GM19240 (cell line): ENCODE data around the gene PPM1N.
"Not testable (repeated sequence)": the region's sequence is repeated elsewhere in the genome, so short reads cannot be mapped to it uniquely, and the experiment has no call there.

Source experiments
- DNase-seq: peaks from one replicate; pipeline ENCODE4 v3.0.0; 2011; ENCODE audit warnings: low spot score; ENCODE audit not compliant: insufficient read length

Gene PPM1N

DNA sequence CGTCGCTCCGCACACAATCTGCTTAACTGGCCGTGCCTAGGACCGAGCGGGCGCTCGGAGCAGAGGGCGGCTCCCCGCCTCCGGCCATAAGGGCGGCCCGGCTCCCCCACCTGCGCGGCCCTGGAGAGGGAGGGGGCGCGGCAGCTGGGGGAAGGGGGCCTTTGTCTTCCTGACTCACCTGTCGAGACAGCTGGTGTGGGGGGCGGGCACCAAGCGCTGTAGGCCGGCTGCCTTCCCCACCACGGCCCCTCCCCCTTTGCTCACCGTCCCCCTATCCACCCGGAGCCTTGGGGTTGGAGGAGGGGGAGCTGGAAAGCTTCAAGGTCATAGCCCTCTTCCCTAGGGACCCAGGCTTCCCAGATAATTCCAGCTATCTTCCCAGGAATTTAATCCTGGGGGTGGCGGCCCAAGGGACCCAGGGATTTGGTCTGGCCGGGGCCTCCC lies 10.2 kb downstream of the PPM1N start:
- DNase-seq = no peak

DNA sequence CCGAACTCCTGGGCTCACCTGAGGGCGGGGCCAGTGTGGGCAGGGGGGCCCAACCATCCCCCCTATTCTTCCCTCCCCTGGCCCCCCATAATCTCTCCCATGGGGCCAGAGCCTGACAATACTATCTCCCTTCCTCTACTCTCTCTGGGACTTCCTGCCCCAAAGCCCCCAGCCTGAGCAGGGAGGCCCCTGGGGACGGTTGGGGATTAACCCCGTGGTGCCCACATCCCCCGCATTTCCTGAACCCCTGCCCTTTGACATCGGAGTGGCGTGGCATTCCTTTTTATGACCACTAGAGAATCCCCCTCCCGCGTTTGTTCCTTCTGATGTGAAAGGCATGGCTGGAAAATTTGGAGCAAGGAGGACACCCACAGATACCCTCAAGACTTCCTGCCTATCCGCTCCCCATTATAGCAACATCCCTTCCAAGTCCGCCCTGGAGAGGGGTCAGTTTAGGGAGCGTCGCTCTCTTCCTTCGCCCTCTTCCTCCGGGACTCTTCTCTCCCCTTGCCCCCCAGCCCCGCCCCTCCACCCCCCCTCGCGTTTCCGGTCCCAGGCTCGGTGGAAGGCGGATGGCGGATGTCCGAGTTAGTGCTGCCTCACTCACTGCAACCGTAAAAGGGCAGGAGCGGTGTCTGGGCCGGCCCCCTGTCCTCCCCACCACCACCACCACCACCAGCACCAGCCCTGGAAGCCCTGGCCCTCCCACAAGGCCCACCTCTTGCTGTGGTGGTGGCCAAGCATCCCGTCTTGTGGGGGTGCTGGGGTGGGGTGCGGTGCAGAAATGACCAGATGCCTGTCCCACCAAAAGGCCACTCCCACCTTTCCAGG lies 10.8 kb downstream of the PPM1N start:
- no peak for DNase-seq

DNA sequence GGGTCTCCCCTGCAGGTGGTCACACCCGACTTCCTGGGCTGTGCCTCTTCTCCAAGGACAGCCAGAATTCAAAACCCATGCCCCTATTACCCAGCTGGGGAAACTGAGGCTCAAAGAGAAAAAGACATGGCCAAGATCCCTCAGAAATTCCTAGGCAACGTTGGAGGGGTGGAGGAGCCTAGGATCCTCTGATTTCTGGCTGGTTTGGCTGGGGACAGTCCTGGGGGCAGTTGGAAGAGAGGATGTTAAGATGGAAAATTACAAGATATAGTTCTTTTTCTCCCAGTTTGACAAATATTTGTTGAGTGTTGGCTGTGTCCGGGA lies 11.4 kb downstream of the PPM1N start:
- DNase-seq = no peak

- DNase-seq = not testable (repeated sequence)
Observed at GRCh38 chr19:45510352-45510751, 12.1 kb downstream of the PPM1N start.

DNA sequence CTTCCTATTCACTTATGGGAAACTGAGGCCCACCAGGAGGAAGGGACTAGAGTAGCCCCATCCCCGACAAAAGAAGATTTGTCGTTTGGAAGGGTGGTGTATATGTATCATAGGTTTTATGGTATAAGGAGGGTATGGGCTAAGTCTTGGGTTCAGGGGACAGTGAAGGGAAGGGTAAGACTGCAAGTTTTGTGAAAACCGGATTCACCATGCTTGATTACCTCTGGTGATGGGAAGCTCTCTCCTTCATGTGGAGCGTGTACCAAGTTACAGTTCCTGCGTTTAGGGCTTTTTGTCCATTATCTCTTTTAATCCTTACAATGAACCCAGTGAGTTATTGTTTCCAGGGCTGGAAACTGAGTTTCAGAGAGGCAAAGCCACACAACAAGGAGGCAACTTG lies 12.8 kb downstream of the PPM1N start:
- no peak for DNase-seq

GRCh38 chr19:45512881-45513483 lies 14.7 kb downstream of the PPM1N start:
- DNase-seq = no peak

DNA sequence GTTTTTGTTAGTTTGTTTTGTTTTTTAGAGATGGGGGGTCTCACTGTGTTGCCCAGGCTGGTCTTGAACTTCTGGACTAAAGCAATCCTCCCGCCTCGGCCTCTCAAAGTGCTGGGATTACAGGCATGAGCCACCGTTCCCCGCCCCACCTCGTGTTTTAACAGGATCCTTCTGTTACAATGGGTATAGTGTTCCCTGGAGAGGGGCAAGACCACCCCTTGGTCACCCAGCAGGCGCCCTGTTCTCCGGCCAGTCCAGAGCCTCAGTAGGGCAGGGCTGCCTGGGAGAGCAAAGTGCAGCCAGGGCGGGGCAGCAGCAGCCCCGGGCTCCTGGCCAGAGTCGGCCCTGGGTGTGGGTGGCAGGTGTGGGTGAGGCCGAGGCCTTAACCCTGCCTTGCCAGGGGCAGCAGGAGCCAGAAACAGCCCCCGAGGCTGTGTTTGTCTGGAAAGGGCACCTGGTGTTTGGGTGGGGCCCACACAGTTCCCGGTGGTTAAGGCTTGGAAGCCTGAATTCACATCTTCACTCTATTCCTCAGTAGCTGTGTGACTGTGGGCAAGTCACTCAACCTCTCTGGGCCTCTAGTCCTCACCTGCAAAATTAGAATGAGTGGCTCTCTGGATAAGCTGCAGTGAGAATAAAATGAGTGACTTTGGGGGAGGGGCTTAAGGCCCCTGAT lies 16.3 kb downstream of the PPM1N start:
- DNase-seq = no peak

DNA sequence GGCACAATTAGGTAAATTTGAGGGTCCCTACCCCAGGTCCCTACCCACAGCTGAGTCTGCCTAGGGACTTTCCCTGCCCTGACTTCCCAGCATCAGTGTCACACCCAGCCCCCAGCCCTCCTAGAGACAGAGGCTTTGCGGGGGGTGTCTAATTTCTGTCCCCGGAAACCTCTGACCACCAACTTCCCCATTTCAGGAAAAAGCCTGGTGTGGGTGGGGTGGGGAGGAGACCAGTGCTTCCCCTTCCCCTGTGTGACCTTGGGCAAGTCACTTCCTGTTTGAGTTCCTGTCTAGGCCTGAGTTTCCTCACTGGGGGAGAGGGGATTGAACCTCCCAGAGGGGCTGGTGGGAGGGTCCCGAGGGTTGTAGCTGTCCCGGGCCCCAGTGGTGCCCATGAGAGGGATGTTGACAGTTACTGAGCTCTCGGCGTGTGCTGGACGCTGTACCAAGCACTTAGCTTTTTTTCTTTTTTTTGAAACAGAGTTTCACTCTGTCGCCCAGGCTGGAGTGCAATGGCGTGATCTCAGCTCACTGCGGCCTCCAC lies 16.9 kb downstream of the PPM1N start:
- no peak for DNase-seq

DNA sequence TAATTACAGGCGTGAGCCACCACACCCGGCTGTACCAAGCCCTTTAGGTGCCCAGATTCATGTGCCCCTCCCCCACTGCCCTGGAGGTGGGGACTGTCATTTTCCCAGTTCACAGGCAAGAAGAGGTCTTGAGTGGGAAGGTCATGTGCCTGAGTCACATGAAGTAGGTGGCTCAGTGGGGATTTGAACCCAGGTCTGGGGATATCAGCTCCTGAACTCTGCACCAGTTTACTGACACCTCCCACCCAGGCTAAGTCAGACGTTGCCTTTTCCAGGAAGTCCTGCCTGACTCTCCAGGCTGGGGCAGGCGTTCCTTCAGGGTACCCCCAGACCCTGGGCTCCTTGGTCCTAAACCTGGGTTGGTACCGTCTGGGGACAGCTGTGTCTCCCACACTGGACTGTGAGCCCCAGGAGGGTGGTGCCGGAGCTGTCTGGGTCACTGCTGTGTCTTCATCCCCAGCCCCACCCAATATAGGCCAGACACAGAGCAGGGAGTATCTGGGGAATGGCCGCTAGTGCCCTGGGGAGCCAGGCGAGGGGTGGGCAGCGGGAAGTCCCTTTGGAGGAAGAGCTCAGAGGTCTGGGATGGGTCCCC lies 17.7 kb downstream of the PPM1N start:
- DNase-seq = no peak

DNA sequence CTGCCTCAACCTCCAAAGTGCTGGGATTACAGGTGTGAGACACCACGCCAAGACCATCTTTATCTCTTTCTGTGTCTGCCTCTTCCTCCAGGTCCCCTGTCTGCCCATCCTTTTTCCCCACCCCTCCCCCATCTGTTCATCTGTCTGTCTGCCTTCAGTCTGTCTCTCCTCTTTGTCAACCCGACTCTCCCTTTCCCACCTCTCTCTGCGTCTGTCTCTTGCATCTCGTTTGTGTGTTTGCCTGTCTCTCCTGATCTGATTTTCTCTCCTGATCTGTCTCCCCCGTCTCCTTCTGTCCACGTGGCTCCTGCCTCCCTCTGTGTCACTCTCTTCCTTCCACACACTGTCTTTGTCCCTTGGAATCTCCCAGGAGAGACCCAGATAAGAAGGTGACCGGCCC lies 19.0 kb downstream of the PPM1N start:
- DNase-seq = no peak

- no peak for DNase-seq
Observed at GRCh38 chr19:45517641-45518468, 19.6 kb downstream of the PPM1N start.

- DNase-seq = no peak
Observed at GRCh38 chr19:45518469-45518826, 20.2 kb downstream of the PPM1N start.

DNA sequence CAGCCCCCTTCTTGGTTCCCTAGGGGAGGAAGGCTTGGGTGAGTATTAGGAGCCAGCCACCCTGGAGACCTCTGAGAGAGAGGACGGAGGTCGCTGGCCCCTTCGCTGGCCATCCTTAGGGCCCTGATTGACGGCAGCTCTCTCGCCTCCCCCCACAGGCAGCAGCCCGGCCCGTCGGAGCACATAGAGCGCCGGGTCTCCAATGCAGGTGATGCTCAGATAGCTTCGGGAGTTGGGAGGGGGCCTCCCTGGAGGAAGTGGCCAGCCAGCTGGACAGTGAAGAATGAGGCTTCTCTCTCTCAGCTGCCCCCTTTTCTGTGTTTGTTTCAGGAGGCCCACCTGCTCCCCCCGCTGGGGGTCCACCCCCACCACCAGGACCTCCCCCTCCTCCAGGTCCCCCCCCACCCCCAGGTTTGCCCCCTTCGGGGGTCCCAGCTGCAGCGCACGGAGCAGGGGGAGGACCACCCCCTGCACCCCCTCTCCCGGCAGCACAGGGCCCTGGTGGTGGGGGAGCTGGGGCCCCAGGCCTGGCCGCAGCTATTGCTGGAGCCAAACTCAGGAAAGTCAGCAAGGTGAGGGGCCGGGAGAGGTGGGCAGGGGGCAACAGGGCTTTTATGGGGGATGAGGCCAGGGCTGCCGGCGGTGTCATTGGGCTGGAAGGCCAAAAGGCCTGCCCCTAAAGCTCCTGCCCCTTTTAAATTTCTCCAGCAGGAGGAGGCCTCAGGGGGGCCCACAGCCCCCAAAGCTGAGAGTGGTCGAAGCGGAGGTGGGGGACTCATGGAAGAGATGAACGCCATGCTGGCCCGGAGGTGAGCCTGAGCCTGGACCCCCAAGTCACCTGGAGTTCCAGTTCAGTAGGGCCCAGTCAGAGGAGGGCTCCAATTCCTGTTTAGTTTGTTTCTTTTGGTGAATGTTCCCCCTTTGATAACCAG lies 24.0 kb downstream of the PPM1N start:
- DNase-seq = no peak

GRCh38 chr19:45523642-45524256 lies 25.5 kb downstream of the PPM1N start:
- peak; percentile 96 for DNase-seq

DNA sequence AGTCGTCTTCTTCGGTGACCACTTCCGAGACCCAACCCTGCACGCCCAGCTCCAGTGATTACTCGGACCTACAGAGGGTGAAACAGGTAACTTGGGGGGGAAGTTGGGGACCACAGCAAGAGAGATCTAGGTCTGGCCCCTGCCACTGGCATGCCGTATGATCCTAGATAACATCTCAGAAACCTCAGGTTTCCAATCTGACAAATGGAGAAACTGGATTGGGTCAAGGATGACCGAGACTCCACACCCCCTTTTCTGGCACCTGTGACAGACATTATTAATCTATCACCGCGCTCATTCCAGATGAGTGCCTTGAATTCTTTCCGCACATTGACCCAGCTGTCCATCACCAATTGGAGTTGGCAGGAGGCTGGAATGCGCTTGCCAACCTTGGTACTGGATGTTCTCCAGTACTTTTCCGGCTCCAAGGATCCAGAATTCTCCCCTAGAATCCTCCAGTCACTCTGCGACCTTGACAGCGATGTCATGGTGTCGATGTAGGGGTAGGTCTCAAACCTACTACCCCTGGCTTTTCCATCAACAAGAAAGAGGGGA lies 26.4 kb downstream of the PPM1N start:
- no peak for DNase-seq

DNA sequence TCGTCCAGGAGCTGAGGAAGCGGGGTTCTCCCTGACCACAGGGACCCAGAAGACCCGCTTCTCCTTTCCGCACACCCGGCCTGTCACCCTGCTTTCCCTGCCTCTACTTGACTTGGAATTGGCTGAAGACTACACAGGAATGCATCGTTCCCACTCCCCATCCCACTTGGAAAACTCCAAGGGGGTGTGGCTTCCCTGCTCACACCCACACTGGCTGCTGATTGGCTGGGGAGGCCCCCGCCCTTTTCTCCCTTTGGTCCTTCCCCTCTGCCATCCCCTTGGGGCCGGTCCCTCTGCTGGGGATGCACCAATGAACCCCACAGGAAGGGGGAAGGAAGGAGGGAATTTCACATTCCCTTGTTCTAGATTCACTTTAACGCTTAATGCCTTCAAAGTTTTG lies 27.9 kb downstream of the PPM1N start:
- DNase-seq = no peak

DNA sequence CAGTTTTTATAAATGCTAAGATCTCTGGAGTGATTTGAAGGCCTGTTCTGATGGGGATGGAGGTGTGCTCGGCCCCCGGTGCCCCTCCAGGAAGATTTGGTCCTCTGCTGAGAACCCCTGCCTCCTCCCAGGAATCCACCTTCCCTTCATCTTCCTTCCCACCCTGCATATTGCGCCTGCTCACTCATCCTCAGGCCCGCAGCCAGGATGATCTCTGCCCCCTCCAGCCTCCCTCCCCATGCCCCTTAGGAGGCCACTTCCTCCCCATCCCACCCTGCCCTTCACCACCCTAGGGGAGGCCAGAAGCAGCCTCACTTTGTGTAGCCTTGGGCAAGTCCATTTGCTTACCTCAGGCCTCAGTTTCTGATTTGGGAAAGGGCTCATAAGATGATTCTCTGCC lies 28.7 kb downstream of the PPM1N start:
- DNase-seq = no peak

DNA sequence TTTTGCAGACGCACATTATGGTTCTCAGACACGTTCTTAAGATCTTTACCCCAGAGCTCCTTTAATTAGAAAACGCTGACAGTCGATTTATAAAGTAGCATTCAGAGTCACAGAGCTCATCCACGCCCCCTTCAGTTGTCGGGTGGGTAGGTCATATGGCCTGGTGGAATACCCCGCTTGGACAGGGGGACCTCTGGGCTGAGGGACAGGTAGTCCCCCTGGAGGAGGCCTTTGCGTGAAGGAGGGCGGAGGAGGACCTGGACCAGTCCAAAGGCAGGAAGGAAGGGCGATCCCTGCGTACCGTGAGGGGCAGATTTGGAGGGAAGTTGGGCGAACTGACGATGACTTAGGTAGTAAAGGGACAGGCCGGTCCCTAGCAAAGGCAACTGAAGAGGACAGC lies 29.5 kb downstream of the PPM1N start:
- no peak for DNase-seq

DNA sequence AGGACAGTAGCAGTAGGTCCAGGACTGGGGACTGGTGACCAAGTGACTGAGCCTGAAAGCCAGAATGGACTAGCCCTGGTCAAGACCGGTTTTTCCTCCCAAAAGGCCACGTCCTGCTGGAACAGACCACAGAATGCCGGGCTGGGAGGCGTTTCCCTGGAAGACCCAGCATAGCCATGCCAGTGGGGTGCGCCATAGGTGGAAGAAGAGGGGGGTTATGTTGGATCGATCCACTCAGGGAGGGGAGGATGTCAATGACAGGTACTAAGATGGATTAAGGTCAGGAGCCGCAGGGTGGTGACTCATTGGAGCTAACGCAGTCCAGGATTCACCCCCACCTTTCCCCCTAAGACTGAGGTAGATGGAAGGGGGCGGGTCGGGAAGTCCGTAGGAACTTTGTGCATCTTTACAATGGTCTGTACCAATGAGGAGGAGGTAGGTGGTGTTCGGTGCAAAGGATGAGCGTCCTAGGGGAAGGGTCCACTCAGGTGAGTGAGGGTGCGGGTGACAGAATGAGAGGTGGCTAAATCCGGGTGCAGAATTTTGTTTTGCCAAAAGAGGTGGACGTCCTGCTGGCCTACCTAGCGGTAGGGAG lies 30.0 kb downstream of the PPM1N start:
- no peak for DNase-seq
